ENCODE data around the gene MKRN1.
"Not testable (repeated sequence)": the region's sequence is repeated elsewhere in the genome, so short reads cannot be mapped to it uniquely, and the experiment has no call there.

MKRN1 gene

GRCh38 chr7:140435252-140435895, 43.9 kb downstream of the MKRN1 start:
- no peak for DNase-seq (ENCODE audit: low read depth)

GRCh38 chr7:140433396-140433795, 45.9 kb downstream of the MKRN1 start:
- no peak for DNase-seq (ENCODE audit: low read depth)

DNA sequence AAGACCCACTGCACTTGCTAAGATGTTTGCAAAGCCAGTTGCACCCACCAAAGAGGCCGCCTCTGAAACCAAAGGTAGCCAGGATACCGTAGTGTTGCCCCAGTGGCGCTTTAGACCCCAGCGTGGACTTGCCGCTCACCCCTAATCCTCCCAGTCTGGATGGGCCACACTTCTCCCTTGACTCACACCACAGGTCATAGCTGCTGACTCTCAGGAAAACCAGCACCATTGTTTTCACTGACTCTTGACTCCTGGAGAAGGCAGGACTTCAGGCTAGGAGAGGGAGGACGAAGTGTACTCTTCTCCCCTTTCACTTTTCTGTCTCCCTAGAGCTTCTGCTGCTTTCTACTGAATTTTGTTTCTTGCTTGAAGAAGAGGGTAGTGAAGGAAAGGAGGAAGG, 53.2 kb downstream of the MKRN1 start:
- DNase-seq (ENCODE audit: low read depth): no peak

DNA sequence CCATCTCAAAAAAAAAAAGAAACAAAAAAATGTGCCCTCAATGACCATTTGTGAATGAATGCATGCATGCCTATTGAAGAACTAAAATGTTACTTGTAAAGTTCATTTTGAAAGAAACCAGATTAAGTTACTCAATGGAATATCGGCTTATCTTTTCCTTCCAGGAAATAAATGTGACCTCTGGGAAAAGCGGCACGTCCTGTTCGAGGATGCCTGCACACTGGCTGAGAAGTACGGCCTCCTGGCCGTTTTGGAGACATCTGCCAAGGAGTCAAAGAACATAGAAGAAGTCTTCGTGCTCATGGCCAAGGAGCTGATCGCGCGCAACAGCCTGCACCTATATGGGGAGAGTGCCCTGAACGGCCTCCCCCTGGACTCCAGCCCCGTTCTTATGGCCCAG, 53.6 kb downstream of the MKRN1 start:
- no peak for DNase-seq (ENCODE audit: low read depth)

- no peak for DNase-seq (ENCODE audit: low read depth)
Measured at GRCh38 chr7:140423501-140423900, 55.8 kb downstream of the MKRN1 start.

DNA sequence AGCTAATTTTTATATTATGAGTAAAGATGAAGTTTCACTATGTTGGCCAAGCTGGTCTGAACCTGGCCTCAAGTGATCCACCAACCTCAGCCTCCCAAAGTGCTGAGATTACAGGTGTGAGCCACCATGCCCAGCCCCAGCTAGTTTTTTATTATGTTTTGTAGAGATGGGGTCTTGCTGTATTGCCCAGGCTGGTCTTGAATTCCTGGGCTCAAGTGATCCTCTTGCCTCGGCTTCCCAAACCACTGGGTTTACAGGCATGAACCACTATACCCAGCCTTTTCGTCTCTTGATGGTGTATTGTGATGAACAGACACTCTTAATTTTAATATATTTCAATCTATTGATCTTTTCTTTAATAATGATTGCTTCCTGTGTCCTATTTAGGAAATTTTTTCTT, 57.8 kb downstream of the MKRN1 start:
- no peak for DNase-seq (ENCODE audit: low read depth)

DNA sequence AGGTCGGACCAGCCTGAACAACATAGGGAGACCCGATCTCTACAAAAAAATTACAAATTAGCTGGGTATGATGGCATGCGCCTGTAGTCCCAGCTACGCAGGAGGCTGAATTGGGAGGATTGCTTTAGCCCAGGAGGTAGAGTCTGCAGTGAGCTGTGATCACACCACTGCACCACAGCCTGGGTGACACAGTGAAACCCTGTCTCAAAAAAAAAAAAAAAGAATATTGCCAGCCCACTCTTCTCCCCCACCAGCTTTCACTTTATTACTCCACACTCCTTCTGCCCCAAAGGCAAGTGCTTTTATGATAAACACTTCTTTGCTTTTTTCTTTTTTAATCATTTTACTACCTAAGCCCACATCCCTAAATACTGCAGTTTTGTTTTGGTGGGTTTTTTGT, 60.7 kb downstream of the MKRN1 start:
- DNase-seq (ENCODE audit: low read depth): no peak

- not testable (repeated sequence) for DNase-seq (ENCODE audit: low read depth)
Measured at GRCh38 chr7:140418156-140418472, 61.2 kb downstream of the MKRN1 start.

GRCh38 chr7:140417456-140418155, 61.7 kb downstream of the MKRN1 start:
- no peak for DNase-seq (ENCODE audit: low read depth)

DNA sequence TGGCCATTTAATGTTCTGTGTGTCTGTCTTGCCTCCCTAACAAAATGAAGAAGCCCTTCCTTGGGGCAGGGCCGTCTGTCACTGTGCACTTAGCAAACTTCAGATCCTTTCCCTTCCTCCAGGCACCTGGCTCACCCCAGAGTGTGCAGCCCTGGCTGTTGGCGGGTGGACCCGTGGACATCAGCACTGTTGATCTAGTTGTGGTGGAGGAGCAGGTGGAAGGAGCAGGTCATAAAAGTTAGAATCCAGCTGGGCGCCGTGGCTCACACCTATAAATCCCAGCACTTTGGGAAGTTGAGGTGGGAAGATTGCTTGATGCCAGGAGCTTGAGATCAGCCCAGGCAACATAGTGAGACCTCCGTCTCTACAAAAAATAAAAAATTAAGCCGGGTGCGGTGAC, 62.7 kb downstream of the MKRN1 start:
- no peak for DNase-seq (ENCODE audit: low read depth)

GRCh38 chr7:140415816-140416215, 63.5 kb downstream of the MKRN1 start:
- DNase-seq (ENCODE audit: low read depth): not testable (repeated sequence)

DNA sequence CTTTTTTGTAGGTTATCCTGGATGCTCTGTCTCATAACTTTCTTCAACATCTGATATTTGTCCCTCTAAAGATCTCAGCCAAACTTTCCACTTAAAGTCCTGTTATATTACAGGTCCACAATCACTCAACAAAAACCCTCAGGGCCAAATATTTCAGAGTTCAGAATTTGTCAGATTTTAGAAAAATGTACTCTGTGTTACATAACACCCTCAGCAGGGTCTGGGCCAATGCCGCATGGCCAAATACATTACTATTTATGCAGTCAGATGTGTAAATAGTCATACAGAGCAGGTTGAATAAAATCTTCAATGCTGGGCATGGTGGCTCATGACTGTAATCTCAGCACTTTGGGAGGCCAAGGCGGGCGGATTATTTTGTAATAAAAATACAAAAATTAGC, 63.9 kb downstream of the MKRN1 start:
- no peak for DNase-seq (ENCODE audit: low read depth)

GRCh38 chr7:140404565-140405065, 74.7 kb downstream of the MKRN1 start:
- no peak for DNase-seq (ENCODE audit: low read depth)

DNA sequence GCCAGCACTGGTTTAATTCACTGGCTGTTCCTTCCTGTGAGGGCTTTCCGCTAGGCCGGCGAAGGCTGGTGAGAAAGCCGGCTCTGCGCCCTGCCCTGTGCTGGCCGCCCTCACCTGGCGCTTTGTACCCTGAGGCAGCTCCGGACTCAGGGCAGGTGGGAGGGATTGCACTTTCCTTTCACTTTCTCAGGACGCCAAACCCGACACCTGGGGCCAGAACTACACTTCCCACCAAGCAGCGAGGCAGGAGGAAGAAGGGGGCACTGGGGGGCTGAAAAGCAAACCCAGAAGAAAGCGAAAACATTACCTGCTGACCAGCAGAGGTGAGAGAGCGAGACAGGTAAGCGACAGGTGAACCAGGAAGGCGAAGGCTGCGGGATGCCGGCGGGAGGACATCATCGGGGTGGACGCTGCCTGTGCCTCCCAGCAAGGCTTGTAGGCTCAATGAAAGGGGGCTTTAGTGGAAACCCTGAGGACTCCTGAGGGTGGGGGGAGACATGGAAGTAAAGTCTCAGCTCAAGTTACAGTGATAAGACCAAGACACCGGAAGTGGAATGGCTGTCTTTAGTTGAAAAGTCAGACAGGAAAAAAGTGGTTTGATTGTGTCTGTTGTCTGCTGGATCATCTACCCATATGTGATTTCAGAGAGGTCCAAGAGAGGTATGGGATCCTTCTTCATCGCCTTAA, 75.3 kb downstream of the MKRN1 start, which contains the start of gene RAB19:
RAB19 (plus strand) TSS at position 181 of the 687 bp plus-strand sequence. CDS start 3,589 bp downstream, outside the sequence.
- DNase-seq (ENCODE audit: low read depth): no peak
